Hepatocyte (in vitro differentiated cells): ENCODE data around the gene INPPL1. TPM values are rescaled to one million over a fixed set of nuclear protein-coding genes. Genes with fewer than 3 reads are reported as not detected.

Source experiments
- DNase-seq: peaks from one replicate; pipeline ENCODE4 v3.0.0-alpha.2; 2016; ENCODE audit warnings: low spot score
- H2AFZ ChIP-seq: fragments of 200-600 bp; sonication (generic); 2 replicates; pipeline ENCODE4 v1.6.0; 2016; ENCODE audit warnings: antibody characterized with exemption, mild to moderate bottlenecking
- H3K27ac ChIP-seq: fragments of 200-600 bp; sonication (generic); 2 replicates; pipeline ENCODE4 v1.5.1; 2016; ENCODE audit warnings: mild to moderate bottlenecking
- H3K27me3 ChIP-seq: fragments of 200-600 bp; sonication (generic); 2 replicates; pipeline ENCODE4 v1.6.1; 2016
- H3K36me3 ChIP-seq: fragments of 200-600 bp; sonication (generic); replicated peaks from 2 replicates; pipeline ENCODE4 v1.5.1; 2016; ENCODE audit warnings: low read depth; ENCODE audit not compliant: insufficient read depth
- H3K4me1 ChIP-seq: fragments of 200-600 bp; sonication (generic); 2 replicates; pipeline ENCODE4 v1.5.1; 2016; ENCODE audit warnings: mild to moderate bottlenecking, moderate library complexity; ENCODE audit not compliant: insufficient read depth
- H3K4me2 ChIP-seq: fragments of 200-600 bp; sonication (generic); 2 replicates; pipeline ENCODE4 v1.6.0; 2016
- H3K4me3 ChIP-seq: fragments of 200-600 bp; sonication (generic); 2 replicates; pipeline ENCODE4 v1.5.1; 2016; ENCODE audit warnings: mild to moderate bottlenecking
- H3K79me2 ChIP-seq: fragments of 200-600 bp; sonication (generic); 2 replicates; pipeline ENCODE4 v1.6.0; 2017; ENCODE audit warnings: mild to moderate bottlenecking
- H3K9me2 ChIP-seq: fragments of 200-600 bp; sonication (generic); replicated peaks from 2 replicates; pipeline ENCODE4 v1.6.0; 2017; ENCODE audit warnings: mild to moderate bottlenecking; ENCODE audit not compliant: insufficient read depth
- H3K9me3 ChIP-seq: fragments of 200-600 bp; sonication (generic); 2 replicates; pipeline ENCODE4 v1.5.1; 2016; ENCODE audit warnings: low read depth, mild to moderate bottlenecking
- H4K20me1 ChIP-seq: fragments of 200-600 bp; sonication (generic); 2 replicates; pipeline ENCODE4 v1.6.0; 2016; ENCODE audit warnings: mild to moderate bottlenecking; ENCODE audit not compliant: insufficient read depth, poor library complexity, severe bottlenecking
- EZH2 ChIP-seq: fragments of 200-600 bp; sonication (generic); IDR thresholded peaks from 2 replicates; pipeline ENCODE4 v1.6.1; 2016; ENCODE audit warnings: antibody characterized with exemption, mild to moderate bottlenecking, borderline replicate concordance
- EZH2phosphoT487 ChIP-seq: fragments of 200-600 bp; sonication (generic); IDR thresholded peaks from one replicate; pipeline ENCODE4 v1.6.1; 2018; ENCODE audit warnings: antibody characterized with exemption, mild to moderate bottlenecking, low read depth, moderate library complexity; ENCODE audit not compliant: unreplicated experiment, severe bottlenecking
- WGBS: methylation state at CpG from one replicate; pipeline ENCODE4 v1.1.6; 2016; ENCODE audit warnings: low lambda C conversion rate; ENCODE audit errors: missing lambda C conversion rate; 5-methylcytosine and 5-hydroxymethylcytosine counted together
- polyA plus RNA-seq: library from polyadenylated mRNA; unstranded; fragments of >200 nt; fragmentation: Nextera tagmentation; extraction: Ambion mirVana; gene quantifications from 2 replicates; pipeline ENCODE4 v1.2.1, GENCODE V29; 2016
- total RNA-seq: library from RNA; depleted of rRNA; stranded (reverse); fragments of >200 nt; gene quantifications from 2 replicates; pipeline ENCODE4 v1.2.3, GENCODE V29; 2014
- TF ChIP-seq, protein P1 (sequence below): fragments of 200-600 bp; sonication (generic); IDR thresholded peaks from 2 replicates; pipeline ENCODE4 v1.5.1; 2016; ENCODE audit warnings: antibody characterized with exemption, mild to moderate bottlenecking; ENCODE audit not compliant: poor library complexity

Gene INPPL1
- total and polyA plus RNA-seq, 2 experiments from 2014 or later: 74.8 to 99.4 TPM

DNA sequence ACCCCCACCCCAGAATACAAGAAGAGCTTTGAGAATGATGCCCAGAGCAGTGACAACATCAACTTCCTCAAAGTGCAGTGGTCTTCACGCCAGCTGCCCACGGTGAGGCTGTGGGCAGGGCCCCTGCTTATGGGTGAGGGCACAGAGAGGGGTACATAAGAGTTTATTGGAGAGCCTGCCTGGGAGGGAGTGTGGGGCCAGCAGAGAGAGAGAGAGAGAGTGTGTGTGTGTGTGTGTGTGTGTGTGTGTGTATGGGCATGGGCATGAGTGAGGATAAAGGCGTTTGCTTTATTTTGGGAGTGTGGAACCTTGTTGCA lies 9.9 kb downstream of the INPPL1 start:
- DNase-seq: no peak
- Histone ChIP-seq H3K9me2 (no peaks in the 10 kb centered on the region), H3K79me2 (no peaks in the 10 kb centered on the region), H3K4me1 (peaks cover 5% of the 10 kb centered on the region), H3K27me3 (peaks cover 12% of the 10 kb centered on the region), H4K20me1 (peaks cover 13% of the 10 kb centered on the region), H3K4me2 (no peak overlapping the region), H3K9me3 (no peaks in the 10 kb centered on the region), H2AFZ (no peak overlapping the region), H3K36me3 (no peaks in the 10 kb centered on the region), H3K27ac (no peak overlapping the region), H3K4me3 (no peak overlapping the region)
- WGBS: 85% methylated on average over 3 of the region's 3 CpGs
- no peak for TF ChIP-seq EZH2
- no peak for TF ChIP-seq EZH2phosphoT487
- TF ChIP-seq, protein P1, sequence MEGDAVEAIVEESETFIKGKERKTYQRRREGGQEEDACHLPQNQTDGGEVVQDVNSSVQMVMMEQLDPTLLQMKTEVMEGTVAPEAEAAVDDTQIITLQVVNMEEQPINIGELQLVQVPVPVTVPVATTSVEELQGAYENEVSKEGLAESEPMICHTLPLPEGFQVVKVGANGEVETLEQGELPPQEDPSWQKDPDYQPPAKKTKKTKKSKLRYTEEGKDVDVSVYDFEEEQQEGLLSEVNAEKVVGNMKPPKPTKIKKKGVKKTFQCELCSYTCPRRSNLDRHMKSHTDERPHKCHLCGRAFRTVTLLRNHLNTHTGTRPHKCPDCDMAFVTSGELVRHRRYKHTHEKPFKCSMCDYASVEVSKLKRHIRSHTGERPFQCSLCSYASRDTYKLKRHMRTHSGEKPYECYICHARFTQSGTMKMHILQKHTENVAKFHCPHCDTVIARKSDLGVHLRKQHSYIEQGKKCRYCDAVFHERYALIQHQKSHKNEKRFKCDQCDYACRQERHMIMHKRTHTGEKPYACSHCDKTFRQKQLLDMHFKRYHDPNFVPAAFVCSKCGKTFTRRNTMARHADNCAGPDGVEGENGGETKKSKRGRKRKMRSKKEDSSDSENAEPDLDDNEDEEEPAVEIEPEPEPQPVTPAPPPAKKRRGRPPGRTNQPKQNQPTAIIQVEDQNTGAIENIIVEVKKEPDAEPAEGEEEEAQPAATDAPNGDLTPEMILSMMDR: no peak

DNA sequence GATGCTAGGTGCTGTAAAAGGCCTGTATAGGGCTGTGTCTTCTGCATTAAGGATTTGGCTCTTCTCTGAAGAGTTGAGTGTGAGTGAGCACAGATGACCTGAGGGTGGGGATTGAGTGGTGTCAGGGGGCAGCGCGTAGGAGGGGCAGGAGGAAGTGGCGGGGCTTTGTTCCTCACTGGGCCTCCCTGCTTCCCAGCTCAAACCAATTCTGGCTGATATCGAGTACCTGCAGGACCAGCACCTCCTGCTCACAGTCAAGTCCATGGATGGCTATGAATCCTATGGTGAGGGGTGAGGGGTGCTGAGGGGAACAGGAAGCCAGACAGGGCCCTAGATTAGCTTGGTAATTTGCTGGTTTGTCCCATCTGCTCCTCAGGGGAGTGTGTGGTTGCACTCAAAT lies 10.4 kb downstream of the INPPL1 start:
- Histone ChIP-seq H3K4me3 (no peak overlapping the region), H3K27me3 (peaks cover 15% of the 10 kb centered on the region), H3K27ac (no peak overlapping the region), H3K4me2 (no peak overlapping the region), H3K9me3 (no peaks in the 10 kb centered on the region), H2AFZ (no peak overlapping the region), H3K9me2 (no peaks in the 10 kb centered on the region), H3K4me1 (peaks cover 8% of the 10 kb centered on the region), H3K36me3 (no peaks in the 10 kb centered on the region), H4K20me1 (peaks cover 13% of the 10 kb centered on the region), H3K79me2 (no peaks in the 10 kb centered on the region)
- 98% methylated on average over 4 of the region's 4 CpGs for WGBS
- no peak for TF ChIP-seq EZH2phosphoT487
- no peak for TF ChIP-seq EZH2
- TF ChIP-seq, protein P1: no peak
- no peak for DNase-seq

DNA sequence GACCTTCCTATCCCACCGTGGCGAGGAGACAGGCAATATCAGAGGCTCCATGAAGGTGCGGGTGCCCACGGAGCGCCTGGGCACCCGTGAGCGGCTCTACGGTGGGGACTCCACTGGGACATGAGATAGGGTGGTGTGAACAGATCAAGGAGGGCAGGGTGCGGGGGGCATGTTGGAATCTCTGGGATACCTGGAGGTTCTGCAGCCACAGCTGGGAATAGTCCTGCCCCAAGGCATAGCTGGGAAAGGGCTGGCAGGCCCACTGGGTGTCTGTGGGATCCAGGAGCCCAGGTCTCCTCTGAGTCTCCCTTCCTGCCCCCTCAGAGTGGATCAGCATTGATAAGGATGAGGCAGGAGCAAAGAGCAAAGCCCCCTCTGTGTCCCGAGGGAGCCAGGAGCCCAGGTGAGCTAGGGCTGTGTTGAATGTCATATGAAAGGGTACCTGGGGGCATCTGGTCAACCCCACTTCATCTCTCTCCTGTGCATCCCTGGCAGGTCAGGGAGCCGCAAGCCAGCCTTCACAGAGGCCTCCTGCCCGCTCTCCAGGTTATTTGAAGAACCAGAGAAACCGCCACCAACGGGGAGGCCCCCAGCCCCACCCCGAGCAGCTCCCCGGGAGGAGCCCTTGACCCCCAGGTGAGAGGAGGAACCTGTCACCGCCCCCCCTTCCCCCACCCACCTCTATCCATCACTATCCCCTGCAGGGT lies 10.9 kb downstream of the INPPL1 start:
- H3K4me1 ChIP-seq: peaks cover 14% of the 10 kb centered on the region
- no peak overlapping the region for H2AFZ ChIP-seq
- H3K36me3 ChIP-seq: no peaks in the 10 kb centered on the region
- no peaks in the 10 kb centered on the region for H3K79me2 ChIP-seq
- H3K9me3 ChIP-seq: no peaks in the 10 kb centered on the region
- no peak overlapping the region for H3K4me2 ChIP-seq
- H3K27ac ChIP-seq: no peak overlapping the region
- no peaks in the 10 kb centered on the region for H3K9me2 ChIP-seq
- DNase-seq: no peak
- H3K4me3 ChIP-seq: no peak overlapping the region
- TF ChIP-seq EZH2phosphoT487: no peak
- TF ChIP-seq EZH2: no peak
- TF ChIP-seq, protein P1: no peak
- H3K27me3 ChIP-seq: peaks cover 21% of the 10 kb centered on the region
- H4K20me1 ChIP-seq: peaks cover 13% of the 10 kb centered on the region
- WGBS: 95% methylated on average over 11 of the region's 17 CpGs
